HepG2 (cell line): ENCODE measurements around the gene SLIT3. TPM values are rescaled to one million over a fixed set of nuclear protein-coding genes. Genes with fewer than 3 reads are reported as not detected.

ENCODE experiments used
- HOXA9 ChIP-seq: sonication (generic); formaldehyde crosslinking; IDR thresholded peaks from 2 replicates; pipeline ENCODE4 v1.8.1; 2022; ENCODE audit warnings: missing genetic modification reagents, mild to moderate bottlenecking, moderate library complexity, borderline replicate concordance
- IKZF4 ChIP-seq: sonication (generic); formaldehyde crosslinking; IDR thresholded peaks from 2 replicates; pipeline ENCODE4 v1.5.1; 2020; ENCODE audit warnings: borderline replicate concordance, mild to moderate bottlenecking, low read depth, missing genetic modification reagents; ENCODE audit errors: not compliant biosample characterization
- KAT7 ChIP-seq: IDR thresholded peaks from 2 replicates; pipeline ENCODE4 v1.6.1; 2018; ENCODE audit warnings: borderline replicate concordance, missing compliant biosample characterization
- KDM5A ChIP-seq: fragments of 200-600 bp; sonication (generic); IDR thresholded peaks from 2 replicates; pipeline ENCODE4 v1.7.0; 2018; ENCODE audit warnings: antibody characterized with exemption, mild to moderate bottlenecking, low read length, borderline replicate concordance
- KMT2B ChIP-seq: IDR thresholded peaks from 2 replicates; pipeline ENCODE4 v1.6.1; 2016; ENCODE audit warnings: missing genetic modification reagents, missing compliant biosample characterization
- MXD1 ChIP-seq: sonication (generic); formaldehyde crosslinking; IDR thresholded peaks from 2 replicates; pipeline ENCODE4 v1.4.0; 2020; ENCODE audit warnings: mild to moderate bottlenecking, missing genetic modification reagents
- PTBP1 ChIP-seq: fragments of 200-400 bp; formaldehyde crosslinking; IDR thresholded peaks from 2 replicates; pipeline ENCODE4 v1.6.1; 2018; ENCODE audit warnings: low read length, low read depth; ENCODE audit not compliant: poor library complexity, severe bottlenecking
- RAD21 ChIP-seq: fragments of 450-650 bp; formaldehyde crosslinking; IDR thresholded peaks from 2 replicates; pipeline ENCODE4 v1.5.0; 2020; ENCODE audit warnings: mild to moderate bottlenecking
- REXO4 ChIP-seq: sonication (generic); formaldehyde crosslinking; IDR thresholded peaks from 2 replicates; pipeline ENCODE4 v1.8.0; 2022; ENCODE audit warnings: missing genetic modification reagents, mild to moderate bottlenecking, borderline replicate concordance
- RFXANK ChIP-seq: IDR thresholded peaks from 2 replicates; pipeline ENCODE4 v1.6.1; 2016
- RORA ChIP-seq: sonication (generic); formaldehyde crosslinking; IDR thresholded peaks from 2 replicates; pipeline ENCODE4 v1.5.0; 2020; ENCODE audit warnings: mild to moderate bottlenecking, missing genetic modification reagents, moderate library complexity
- SMC3 ChIP-seq: IDR thresholded peaks from 2 replicates; pipeline ENCODE4 v1.6.1; 2011; ENCODE audit warnings: low read length, improper control_type of control experiment
- ZBTB10 ChIP-seq: sonication (generic); formaldehyde crosslinking; IDR thresholded peaks from 2 replicates; pipeline ENCODE4 v1.4.0; 2020; ENCODE audit warnings: missing genetic modification reagents, borderline replicate concordance
- ZBTB39 ChIP-seq: sonication (generic); formaldehyde crosslinking; IDR thresholded peaks from 2 replicates; pipeline ENCODE4 v1.5.0; 2020; ENCODE audit warnings: missing genetic modification reagents
- ZNF124 ChIP-seq: sonication (generic); formaldehyde crosslinking; IDR thresholded peaks from 2 replicates; pipeline ENCODE4 v1.4.0; 2020; ENCODE audit warnings: missing genetic modification reagents
- ZNF432 ChIP-seq: sonication (generic); formaldehyde crosslinking; IDR thresholded peaks from 2 replicates; pipeline ENCODE4 v1.5.0; 2020; ENCODE audit warnings: missing genetic modification reagents, mild to moderate bottlenecking, borderline replicate concordance
- ZNF460 ChIP-seq: sonication (generic); formaldehyde crosslinking; IDR thresholded peaks from 2 replicates; pipeline ENCODE4 v1.5.1; 2020; ENCODE audit warnings: missing genetic modification reagents, mild to moderate bottlenecking, borderline replicate concordance
- ZNF563 ChIP-seq: sonication (generic); formaldehyde crosslinking; IDR thresholded peaks from 2 replicates; pipeline ENCODE4 v1.8.0; 2022; ENCODE audit warnings: mild to moderate bottlenecking, moderate library complexity, missing genetic modification reagents
- ZNF574 ChIP-seq: sonication (generic); formaldehyde crosslinking; IDR thresholded peaks from 2 replicates; pipeline ENCODE4 v1.4.0; 2020; ENCODE audit warnings: missing genetic modification reagents
- ZSCAN20 ChIP-seq: sonication (generic); formaldehyde crosslinking; IDR thresholded peaks from 2 replicates; pipeline ENCODE4 v1.4.0; 2020; ENCODE audit warnings: missing genetic modification reagents, mild to moderate bottlenecking, borderline replicate concordance
- polyA plus RNA-seq, 8 experiments: library from polyadenylated mRNA; depleted of rRNA in 3 of 8; stranded (reverse) in 7 of 8; unstranded in 1 of 8; fragments of >200 nt; fragmentation: Illumina TruSeq in 4 of 8; extraction: Trizol in 4 of 8; gene quantifications; 2 replicates each; pipeline versions ENCODE4 v1.2.1 to v1.2.3, GENCODE V29; 2011 to 2016; ENCODE audit warnings: low read depth in 4 of 8, missing spikeins in 1 of 8, mixed read lengths in 1 of 8; ENCODE audit not compliant: insufficient read depth in 1 of 8
- total RNA-seq, 5 experiments: library from RNA; depleted of rRNA; stranded (reverse); fragments of >200 nt; fragmentation: Illumina TruSeq; extraction: Trizol; gene quantifications; 2 replicates each; pipeline ENCODE4 v1.2.3, GENCODE V29; 2016; ENCODE audit warnings: low read depth in 1 of 5

SLIT3 gene
- total and polyA plus RNA-seq, 2 of the 13 experiments (the other 11 are each of a cell fraction or from before 2014, with no cell fraction given) = not detected

GRCh38 chr5:168747987-168748777 lies 552.8 kb downstream of the SLIT3 start (continued):
- TF ChIP-seq ZNF432 (no peak), PTBP1 (no peak), ZNF574 (no peak), ZBTB10 (CRISPR knock-in tag) (no peak), SMC3 (peak; percentile 34), RFXANK (CRISPR knock-in tag) (no peak), HOXA9 (CRISPR knock-in tag) (no peak), KDM5A (no peak), ZSCAN20 (CRISPR knock-in tag) (no peak), ZBTB39 (no peak), IKZF4 (CRISPR knock-in tag) (no peak), KMT2B (no peak), RAD21 (0 out of 2 replicates have a peak, but pooled peaks have one; percentile 13), RORA (CRISPR knock-in tag) (no peak), ZNF460 (no peak), ZNF124 (CRISPR knock-in tag) (no peak), MXD1 (CRISPR knock-in tag) (no peak), REXO4 (CRISPR knock-in tag) (no peak), KAT7 (CRISPR knock-in tag) (no peak), ZNF563 (CRISPR knock-in tag) (0 out of 2 replicates have a peak, but pooled peaks have one; percentile 53)
